PC-9 (cell line): ENCODE data around the gene ANKRD36.
"Not testable (repeated sequence)": the region's sequence is repeated elsewhere in the genome, so short reads cannot be mapped to it uniquely, and the experiment has no call there.

Experiments
- EZH2 ChIP-seq: fragments of 200-600 bp; sonication (generic); IDR thresholded peaks from 2 replicates; pipeline ENCODE4 v1.8.0; 2017; ENCODE audit warnings: antibody characterized with exemption, low read depth
- TF ChIP-seq, protein P1 (sequence below): fragments of 200-600 bp; sonication (generic); conservative IDR thresholded peaks from 2 replicates; pipeline ENCODE4 v1.6.1; 2017; ENCODE audit warnings: mixed run types, antibody characterized with exemption, mild to moderate bottlenecking, moderate library complexity

DNA sequence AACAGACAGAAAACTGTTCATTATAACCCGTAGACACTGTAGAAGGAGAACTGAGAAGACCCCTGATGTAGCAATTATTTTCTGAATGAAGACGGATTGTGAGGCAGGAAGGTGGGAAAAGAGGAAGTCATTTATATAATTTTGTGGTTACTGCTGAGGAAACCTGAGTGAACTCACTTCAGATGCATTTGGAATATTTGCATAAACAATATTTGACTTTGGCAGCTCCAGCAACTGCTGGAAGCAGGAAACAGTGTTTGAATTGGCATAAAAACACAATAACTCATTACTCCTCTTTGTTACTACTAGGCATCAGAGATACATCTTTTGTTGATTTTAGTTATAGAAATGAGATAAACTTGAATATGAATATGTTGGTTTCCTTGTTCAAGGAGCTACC is 87.9 kb downstream of the ANKRD36 start:
- TF ChIP-seq, protein P1, sequence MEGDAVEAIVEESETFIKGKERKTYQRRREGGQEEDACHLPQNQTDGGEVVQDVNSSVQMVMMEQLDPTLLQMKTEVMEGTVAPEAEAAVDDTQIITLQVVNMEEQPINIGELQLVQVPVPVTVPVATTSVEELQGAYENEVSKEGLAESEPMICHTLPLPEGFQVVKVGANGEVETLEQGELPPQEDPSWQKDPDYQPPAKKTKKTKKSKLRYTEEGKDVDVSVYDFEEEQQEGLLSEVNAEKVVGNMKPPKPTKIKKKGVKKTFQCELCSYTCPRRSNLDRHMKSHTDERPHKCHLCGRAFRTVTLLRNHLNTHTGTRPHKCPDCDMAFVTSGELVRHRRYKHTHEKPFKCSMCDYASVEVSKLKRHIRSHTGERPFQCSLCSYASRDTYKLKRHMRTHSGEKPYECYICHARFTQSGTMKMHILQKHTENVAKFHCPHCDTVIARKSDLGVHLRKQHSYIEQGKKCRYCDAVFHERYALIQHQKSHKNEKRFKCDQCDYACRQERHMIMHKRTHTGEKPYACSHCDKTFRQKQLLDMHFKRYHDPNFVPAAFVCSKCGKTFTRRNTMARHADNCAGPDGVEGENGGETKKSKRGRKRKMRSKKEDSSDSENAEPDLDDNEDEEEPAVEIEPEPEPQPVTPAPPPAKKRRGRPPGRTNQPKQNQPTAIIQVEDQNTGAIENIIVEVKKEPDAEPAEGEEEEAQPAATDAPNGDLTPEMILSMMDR, result not testable (repeated sequence)
- not testable (repeated sequence) for TF ChIP-seq EZH2
